GM21360 (cell line): Measurements from ENCODE around the gene AGBL1.

Experiments
- ATAC-seq: cut with Tn5 transposase; IDR thresholded peaks from one replicate; pipeline ENCODE4 v1.9.1; 2021; ENCODE audit warnings: mild to moderate bottlenecking, moderate library complexity; ENCODE audit not compliant: unreplicated experiment

Gene AGBL1

GRCh38 chr15:86571873-86572272, 492.2 kb downstream of the AGBL1 start:
- no peak for ATAC-seq

GRCh38 chr15:86572368-86572841, 492.7 kb downstream of the AGBL1 start:
- ATAC-seq, result no peak

GRCh38 chr15:86573476-86573875, 493.8 kb downstream of the AGBL1 start:
- ATAC-seq, result no peak

GRCh38 chr15:86588413-86588812, 508.7 kb downstream of the AGBL1 start:
- ATAC-seq, result no peak

- ATAC-seq, result no peak
These were observed 510.8 kb downstream of the AGBL1 start for GRCh38 chr15:86590461-86590860.

- no peak for ATAC-seq
These were observed 511.5 kb downstream of the AGBL1 start for GRCh38 chr15:86591158-86591557.

GRCh38 chr15:86591994-86592735, 512.5 kb downstream of the AGBL1 start:
- ATAC-seq, result no peak

GRCh38 chr15:86595741-86596140, 516.1 kb downstream of the AGBL1 start:
- ATAC-seq, result no peak

GRCh38 chr15:86603466-86603865, 523.8 kb downstream of the AGBL1 start:
- no peak for ATAC-seq

GRCh38 chr15:86608461-86609205, 529.0 kb downstream of the AGBL1 start:
- ATAC-seq, result no peak

GRCh38 chr15:86609275-86609674, 529.6 kb downstream of the AGBL1 start:
- no peak for ATAC-seq

GRCh38 chr15:86610038-86610437, 530.4 kb downstream of the AGBL1 start:
- no peak for ATAC-seq

GRCh38 chr15:86611417-86612040, 531.9 kb downstream of the AGBL1 start:
- no peak for ATAC-seq

GRCh38 chr15:86615411-86615810, 535.7 kb downstream of the AGBL1 start:
- no peak for ATAC-seq

- no peak for ATAC-seq
These were observed 536.1 kb downstream of the AGBL1 start for GRCh38 chr15:86615816-86616215.

- no peak for ATAC-seq
These were observed 537.1 kb downstream of the AGBL1 start for GRCh38 chr15:86616771-86617170.

GRCh38 chr15:86620157-86620556, 540.5 kb downstream of the AGBL1 start:
- ATAC-seq, result no peak

GRCh38 chr15:86620641-86621349, 541.1 kb downstream of the AGBL1 start:
- no peak for ATAC-seq

- no peak for ATAC-seq
These were observed 543.6 kb downstream of the AGBL1 start for GRCh38 chr15:86623236-86623635.

GRCh38 chr15:86624261-86625036, 544.8 kb downstream of the AGBL1 start:
- no peak for ATAC-seq
